Activated naive CD8-positive, alpha-beta T cell treated with anti-CD3 and anti-CD28 coated beads, Interleukin-2, amount 50 U/mL, for 24 hours (primary cell): ENCODE results near the gene ACTG1.

ENCODE experiments used
- ATAC-seq: fragments of 150-1000 bp; cut with Tn5 transposase; one replicate; pipeline ENCODE4 v1.10.0; 2021
- DNase-seq: peaks from one replicate; pipeline ENCODE4 v3.0.0; 2021
- H3K27ac Mint-ChIP-seq: one replicate; pipeline ENCODE4 v1.8.0; 2021; ENCODE audit warnings: mild to moderate bottlenecking, mixed read lengths
- H3K27me3 Mint-ChIP-seq: one replicate; pipeline ENCODE4 v1.8.0; 2021; ENCODE audit warnings: mixed read lengths
- H3K36me3 Mint-ChIP-seq: one replicate; pipeline ENCODE4 v1.8.0; 2021; ENCODE audit warnings: low read depth, mixed read lengths
- H3K4me1 Mint-ChIP-seq: one replicate; pipeline ENCODE4 v1.8.0; 2021; ENCODE audit warnings: mixed read lengths
- H3K4me3 Mint-ChIP-seq: one replicate; pipeline ENCODE4 v1.8.0; 2021; ENCODE audit warnings: mild to moderate bottlenecking, moderate library complexity, mixed read lengths
- H3K9me3 Mint-ChIP-seq: one replicate; pipeline ENCODE4 v1.8.0; 2021; ENCODE audit warnings: mixed read lengths

ACTG1 gene

DNA sequence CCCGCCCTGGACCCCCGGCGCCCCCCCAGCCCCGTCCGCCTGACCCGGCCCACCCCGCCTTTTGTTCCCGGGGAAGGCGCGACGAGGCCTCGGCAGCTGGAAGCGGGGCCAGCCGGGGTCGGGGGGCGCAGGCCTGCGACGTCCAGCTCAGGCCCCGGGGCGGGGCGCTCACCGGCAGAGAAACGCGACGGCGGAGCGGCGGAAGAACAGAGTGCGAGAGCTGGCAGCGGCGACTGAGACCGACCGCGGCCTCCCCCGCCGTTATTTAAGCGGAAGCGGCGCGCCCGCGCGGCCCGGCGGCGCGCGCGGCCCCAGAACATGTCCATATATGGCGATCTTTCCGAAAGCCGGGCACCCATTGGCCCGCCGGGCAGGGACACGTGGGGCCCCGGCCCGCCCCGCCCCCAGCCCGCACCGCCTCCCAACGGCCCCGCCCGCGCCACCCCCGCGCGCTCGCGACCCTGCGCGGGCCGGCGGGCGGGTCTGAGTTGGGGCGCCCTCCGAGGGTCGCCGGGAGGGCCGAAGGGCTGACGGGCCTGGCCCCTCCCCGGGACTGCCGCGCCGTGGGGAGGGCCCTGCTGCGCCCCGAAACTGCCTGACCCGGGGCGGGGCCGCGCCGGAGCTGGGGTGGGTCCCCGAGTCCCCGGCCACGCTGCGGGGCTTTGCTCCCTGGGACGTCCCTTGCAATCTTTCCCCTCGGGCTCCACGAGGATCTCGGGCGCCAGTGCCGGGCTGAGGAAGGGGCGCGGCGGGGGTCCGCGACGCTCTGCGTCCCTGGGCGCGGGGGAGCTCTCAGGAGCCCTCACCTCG, at the start of gene ACTG1:
TSS of gene ACTG1 (minus strand) at position 238 of the 810 bp plus-strand sequence. CDS start 445 bp downstream, outside the sequence.
- no peaks in the 10 kb centered on the region for H3K9me3 Mint-ChIP-seq
- H3K27me3 Mint-ChIP-seq = no peaks in the 10 kb centered on the region
- H3K27ac Mint-ChIP-seq = peak within 1 kb of the TSS; percentile 96
- peaks cover 44% of the 10 kb centered on the region for H3K4me1 Mint-ChIP-seq
- DNase-seq = peak; percentile 92
- H3K36me3 Mint-ChIP-seq = peaks cover 36% of the 10 kb centered on the region
- ATAC-seq = peak; percentile 48
- peak within 1 kb of the TSS; percentile 98 for H3K4me3 Mint-ChIP-seq

DNA sequence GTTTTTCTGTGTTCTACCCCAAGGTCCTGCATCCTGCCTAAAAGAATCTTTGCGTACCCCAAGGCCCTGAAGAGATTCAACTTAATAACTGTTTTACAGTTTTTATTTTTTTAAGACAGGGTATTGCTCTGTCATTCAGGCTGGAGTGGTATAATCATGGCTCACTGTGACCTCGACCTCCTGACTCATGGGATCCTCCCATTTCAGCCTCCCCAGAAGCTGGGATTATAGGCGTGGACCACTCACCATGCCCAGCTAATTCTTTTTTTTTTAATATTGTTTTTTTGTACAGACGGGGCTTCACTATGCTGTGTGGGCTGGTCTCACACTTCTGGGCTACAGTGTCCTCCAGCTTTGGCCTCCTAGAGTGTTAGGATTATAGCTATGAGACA, 48.9 kb upstream of the ACTG1 start:
- no peak for ATAC-seq
- no peak for DNase-seq
- peaks cover 37% of the 10 kb centered on the region for H3K36me3 Mint-ChIP-seq
- H3K9me3 Mint-ChIP-seq = no peaks in the 10 kb centered on the region
- peaks cover 9% of the 10 kb centered on the region for H3K4me1 Mint-ChIP-seq
- H3K4me3 Mint-ChIP-seq = no peak overlapping the region
- no peaks in the 10 kb centered on the region for H3K27me3 Mint-ChIP-seq
- H3K27ac Mint-ChIP-seq = peak overlapping the region; percentile 17

GRCh38 chr17:81558941-81559806, 46.6 kb upstream of the ACTG1 start:
- H3K36me3 Mint-ChIP-seq = peaks cover 21% of the 10 kb centered on the region
- peaks cover 20% of the 10 kb centered on the region for H3K4me1 Mint-ChIP-seq
- DNase-seq (no peak), ATAC-seq (no peak)
- no peak overlapping the region for H3K27ac Mint-ChIP-seq
- no peaks in the 10 kb centered on the region for H3K9me3 Mint-ChIP-seq
- no peak overlapping the region for H3K4me3 Mint-ChIP-seq
- no peaks in the 10 kb centered on the region for H3K27me3 Mint-ChIP-seq

DNA sequence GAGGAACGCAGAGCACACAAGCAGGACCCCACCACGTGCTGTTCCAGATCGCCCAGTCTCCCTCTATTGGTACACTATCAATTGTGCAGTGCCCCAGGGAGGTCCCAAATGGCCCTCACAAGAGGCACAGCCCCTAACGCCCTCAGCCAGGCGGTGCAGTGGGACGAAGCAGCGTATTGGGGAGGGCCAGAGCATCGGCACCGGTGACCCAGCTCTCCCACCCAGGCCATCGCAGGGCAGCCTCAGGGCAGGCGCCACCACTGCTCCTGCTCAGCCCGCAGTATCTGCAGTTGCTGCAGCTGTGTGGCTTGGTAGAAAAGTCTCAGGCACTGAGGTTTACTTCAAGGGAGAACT, 45.5 kb upstream of the ACTG1 start:
- Mint-ChIP-seq H3K27ac (no peak overlapping the region), H3K4me3 (no peak overlapping the region), H3K36me3 (peaks cover 25% of the 10 kb centered on the region), H3K27me3 (no peaks in the 10 kb centered on the region), H3K4me1 (peaks cover 30% of the 10 kb centered on the region), H3K9me3 (no peaks in the 10 kb centered on the region)
- ATAC-seq = no peak
- no peak for DNase-seq

DNA sequence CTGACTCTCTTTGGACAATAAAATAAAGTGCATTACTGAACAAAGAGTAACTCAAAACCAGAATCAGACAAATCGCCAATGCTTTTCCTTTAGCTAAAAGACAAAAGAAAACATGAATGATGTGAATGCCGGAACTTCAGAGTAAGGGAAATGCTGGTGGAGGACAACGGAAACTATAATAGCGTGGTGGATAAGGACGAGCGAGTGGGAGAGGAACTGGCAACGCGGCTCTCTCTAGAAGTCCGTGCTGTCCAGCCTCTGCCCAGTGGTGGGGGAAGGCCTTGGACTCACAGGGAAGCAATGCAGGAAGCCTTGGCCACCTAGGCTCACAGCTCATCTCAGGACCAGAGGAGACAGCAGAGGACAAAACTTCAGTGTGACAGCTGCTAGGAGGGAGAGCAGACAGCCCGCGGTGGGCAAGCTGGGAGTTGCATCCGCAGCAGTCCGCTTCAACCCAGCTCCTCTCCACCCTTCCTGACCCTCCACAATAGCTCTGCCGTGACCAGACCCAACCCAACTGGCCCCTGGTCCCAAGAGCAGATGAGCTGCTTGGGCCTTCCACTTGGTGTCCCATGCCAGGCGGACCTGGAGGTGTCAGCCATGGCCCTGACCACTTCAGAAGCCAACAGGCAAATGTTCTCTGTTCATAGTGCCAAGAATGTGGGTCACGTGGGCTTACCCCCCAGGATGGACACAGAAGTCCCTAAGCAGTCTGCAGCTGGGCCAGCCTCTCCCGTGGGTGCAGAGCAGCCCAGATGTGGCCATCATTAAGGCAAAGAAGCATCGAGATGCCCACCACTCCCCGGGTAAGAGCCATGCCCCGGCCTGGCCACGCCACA, 44.9 kb upstream of the ACTG1 start:
- DNase-seq = no peak
- no peak for ATAC-seq
- no peaks in the 10 kb centered on the region for H3K9me3 Mint-ChIP-seq
- no peak overlapping the region for H3K4me3 Mint-ChIP-seq
- peaks cover 31% of the 10 kb centered on the region for H3K4me1 Mint-ChIP-seq
- H3K36me3 Mint-ChIP-seq = peaks cover 22% of the 10 kb centered on the region
- H3K27me3 Mint-ChIP-seq = no peaks in the 10 kb centered on the region
- H3K27ac Mint-ChIP-seq = no peak overlapping the region

DNA sequence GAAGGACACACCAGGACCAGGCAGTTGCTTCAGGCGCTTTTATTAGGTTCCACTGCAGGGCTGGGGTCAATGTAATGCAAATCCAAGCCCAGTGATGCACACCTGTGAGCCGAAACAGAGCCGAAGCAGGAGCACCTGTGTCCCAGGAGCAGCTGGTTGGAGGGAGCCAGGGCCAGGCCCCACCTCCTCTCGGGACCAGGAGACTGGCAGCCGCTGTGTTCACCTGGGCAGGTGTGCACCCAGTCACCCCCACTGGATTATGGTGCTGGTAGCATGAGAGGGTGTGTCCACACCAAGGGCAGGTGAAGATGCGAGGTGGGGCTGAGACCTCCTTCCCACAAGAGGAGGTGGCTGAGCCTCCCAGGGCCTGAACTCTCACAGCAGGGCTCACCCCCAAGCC, 44.3 kb upstream of the ACTG1 start:
- Mint-ChIP-seq H3K36me3 (peaks cover 20% of the 10 kb centered on the region), H3K27ac (no peak overlapping the region), H3K9me3 (no peaks in the 10 kb centered on the region), H3K4me3 (no peak overlapping the region), H3K4me1 (peaks cover 31% of the 10 kb centered on the region), H3K27me3 (no peaks in the 10 kb centered on the region)
- DNase-seq (no peak), ATAC-seq (no peak)

DNA sequence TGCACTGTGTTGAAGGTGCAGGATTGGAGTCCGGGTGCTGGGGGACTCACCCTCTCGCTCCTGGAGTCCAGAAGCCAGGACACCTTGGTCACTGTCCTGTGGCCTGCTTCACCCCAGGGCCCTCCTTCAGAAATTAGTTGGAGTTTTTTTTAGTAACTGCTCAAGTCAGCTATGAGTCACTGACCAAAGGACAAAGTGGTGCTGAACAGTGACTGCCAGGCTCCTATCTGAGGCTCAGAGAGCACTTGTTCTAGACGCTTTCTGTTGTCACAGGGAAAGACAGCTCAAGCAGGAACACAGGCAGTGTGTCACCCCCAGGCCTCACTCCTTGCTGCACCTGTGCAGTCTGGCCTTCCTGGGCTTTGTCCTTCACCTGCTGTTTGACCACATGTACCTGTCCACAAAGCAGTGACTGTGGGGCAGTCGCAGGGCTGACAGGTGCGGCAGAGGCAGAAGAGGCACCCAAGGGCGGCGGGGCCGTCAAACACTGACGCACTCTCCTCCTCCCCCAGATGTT, 43.6 kb upstream of the ACTG1 start:
- Mint-ChIP-seq H3K4me1 (peaks cover 32% of the 10 kb centered on the region), H3K36me3 (peaks cover 20% of the 10 kb centered on the region), H3K27ac (no peak overlapping the region), H3K4me3 (no peak overlapping the region), H3K9me3 (no peaks in the 10 kb centered on the region), H3K27me3 (no peaks in the 10 kb centered on the region)
- ATAC-seq = no peak
- no peak for DNase-seq

DNA sequence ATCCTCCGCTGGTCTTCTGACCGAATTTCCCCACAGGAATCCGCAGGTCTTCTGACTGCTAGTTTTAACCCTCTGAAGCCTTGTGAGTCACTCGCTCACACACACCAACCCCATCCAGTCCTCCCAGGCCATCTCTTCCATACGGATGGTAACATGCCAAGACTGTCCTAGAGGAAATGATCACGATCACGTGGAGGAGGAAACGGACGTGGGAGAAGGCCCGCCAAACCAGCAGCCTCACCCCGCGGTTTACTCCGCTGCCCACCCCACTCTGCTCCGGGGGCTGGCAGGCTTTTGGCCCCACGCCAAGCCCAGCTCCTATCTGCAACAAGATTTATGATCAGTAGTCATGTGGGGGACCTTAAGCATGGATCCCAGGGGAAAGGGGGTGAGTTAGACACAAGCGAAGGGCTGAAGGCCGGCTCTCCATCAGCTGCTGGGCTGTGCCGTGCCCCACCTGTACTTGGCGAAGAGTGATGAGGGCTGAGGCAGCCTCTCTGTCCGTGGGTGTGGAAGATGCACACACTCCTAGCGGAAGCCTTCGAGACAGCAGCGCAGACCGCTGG, 41.1 kb upstream of the ACTG1 start:
- ATAC-seq = peak; percentile 22
- Mint-ChIP-seq H3K27me3 (no peaks in the 10 kb centered on the region), H3K27ac (peak overlapping the region; percentile 92), H3K36me3 (peaks cover 27% of the 10 kb centered on the region), H3K9me3 (no peaks in the 10 kb centered on the region), H3K4me1 (peaks cover 41% of the 10 kb centered on the region), H3K4me3 (peak overlapping the region; percentile 89)
- DNase-seq = peak; percentile 43

- Mint-ChIP-seq H3K36me3 (peaks cover 25% of the 10 kb centered on the region), H3K27ac (peak overlapping the region; percentile 92), H3K4me1 (peaks cover 41% of the 10 kb centered on the region), H3K4me3 (peak overlapping the region; percentile 89), H3K9me3 (no peaks in the 10 kb centered on the region), H3K27me3 (no peaks in the 10 kb centered on the region)
- DNase-seq (peak; percentile 79), ATAC-seq (peak; percentile 76)
Observed at GRCh38 chr17:81553018-81553615, 40.5 kb upstream of the ACTG1 start.

GRCh38 chr17:81552244-81553017, 39.8 kb upstream of the ACTG1 start, which contains the start of gene FAAP100:
Gene FAAP100 (minus strand): TSS chr17:81552353. CDS start chr17:81552330, 23 bp downstream.
- Mint-ChIP-seq H3K4me3 (peak within 1 kb of the TSS; percentile 89), H3K36me3 (peaks cover 25% of the 10 kb centered on the region)

GRCh38 chr17:81551458-81552243, 39.1 kb upstream of the ACTG1 start:
- ATAC-seq = no peak
- Mint-ChIP-seq H3K27ac (peak overlapping the region; percentile 85), H3K36me3 (peaks cover 25% of the 10 kb centered on the region), H3K9me3 (no peaks in the 10 kb centered on the region), H3K27me3 (no peaks in the 10 kb centered on the region), H3K4me3 (peak overlapping the region; percentile 87), H3K4me1 (peaks cover 41% of the 10 kb centered on the region)
- no peak for DNase-seq

More at GRCh38 chr17:81552244-81553017, 39.8 kb upstream of the ACTG1 start, which contains the start of gene FAAP100:
- peaks cover 41% of the 10 kb centered on the region for H3K4me1 Mint-ChIP-seq
- ATAC-seq = peak; percentile 60
- no peaks in the 10 kb centered on the region for H3K9me3 Mint-ChIP-seq
- peak within 1 kb of the TSS; percentile 92 for H3K27ac Mint-ChIP-seq
- no peaks in the 10 kb centered on the region for H3K27me3 Mint-ChIP-seq
- peak; percentile 85 for DNase-seq

- ATAC-seq = no peak
- Mint-ChIP-seq H3K4me1 (peaks cover 34% of the 10 kb centered on the region), H3K27ac (peak overlapping the region; percentile 85), H3K36me3 (peaks cover 21% of the 10 kb centered on the region), H3K27me3 (no peaks in the 10 kb centered on the region), H3K4me3 (peak overlapping the region; percentile 87), H3K9me3 (no peaks in the 10 kb centered on the region)
- DNase-seq = no peak
Observed at GRCh38 chr17:81550830-81551457, 38.3 kb upstream of the ACTG1 start.
